ENCODE measurements around the gene DGLUCY.

GRCh38 chr14:91214306-91214705 lies 100.4 kb downstream of the DGLUCY start:
- TF ChIP-seq POLR2A (IDR thresholded peaks at IDR 0.05; ENCODE audit: borderline replicate concordance, extremely low read depth, insufficient read depth, insufficient read length) (no peak), EZH2 (IDR thresholded peaks at IDR 0.05) (no peak), SRF (IDR thresholded peaks at IDR 0.05; ENCODE audit: low read depth) (no peak), CTCF (IDR thresholded peaks at IDR 0.05 in 2 of 3, conservative IDR thresholded peaks at IDR 0.05 in 1 of 3; ENCODE audit: borderline replicate concordance in 1 of 3, insufficient read depth in 1 of 3, low read depth in 2 of 3, low read length in 2 of 3) (no peak), ELF1 (IDR thresholded peaks at IDR 0.05; ENCODE audit: borderline replicate concordance, low read depth) (no peak), TCF7L2 (IDR thresholded peaks at IDR 0.05; ENCODE audit: borderline replicate concordance, extremely low read depth, insufficient read depth, insufficient read length) (no peak), ZBTB33 (IDR thresholded peaks at IDR 0.05; ENCODE audit: extremely low read depth, insufficient replicate concordance, low read length) (no peak)
